ENCODE measurements around the gene NFATC2.

The NFATC2 gene

DNA sequence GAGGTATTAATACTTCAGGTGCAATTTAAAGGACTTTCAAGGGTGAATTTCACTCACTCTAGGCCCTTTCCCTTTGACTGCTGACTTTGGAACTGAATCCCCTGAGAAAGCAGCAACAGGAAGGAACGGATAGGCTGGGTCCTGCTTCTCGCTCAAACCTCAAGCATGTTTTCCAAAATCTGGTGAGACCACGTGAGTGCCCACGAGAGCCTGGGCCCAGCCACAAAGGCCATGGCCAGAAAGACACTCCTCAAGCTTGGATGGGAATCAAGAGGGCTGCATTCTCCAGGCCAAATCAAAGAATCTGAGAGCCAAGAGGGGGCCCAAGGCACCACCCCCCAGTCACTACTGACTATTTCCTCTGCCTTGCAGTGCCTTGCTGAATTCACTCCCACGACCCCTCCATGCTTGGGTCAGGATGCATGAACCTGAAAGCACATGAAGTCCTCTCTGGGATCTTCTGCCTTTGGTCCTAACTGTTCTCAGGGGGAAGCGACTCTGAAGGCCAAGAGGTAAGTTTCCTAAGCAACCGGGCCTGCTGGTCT lies 146.1 kb downstream of the NFATC2 start:
- H3K4me1 ChIP-seq (ENCODE audit: control insufficient read depth, insufficient read depth, low read length): no peaks in the 10 kb centered on the region
- no peaks in the 10 kb centered on the region for H3K36me3 ChIP-seq (ENCODE audit: control insufficient read depth in 2 of 2, insufficient read depth in 1 of 2, low read length in 2 of 2)
- no peaks in the 10 kb centered on the region for H3K9me3 ChIP-seq (ENCODE audit: control insufficient read depth, insufficient read depth, low read depth, low read length)
- ChIA-PET POLR2A (no interaction called here), CTCF (interaction anchor here (0.9 to 1.4 kb wide), 2 partner anchors 9 to 11 kb away, joined by 3 to 7 read pairs; no protein-coding TSS in a partner anchor)
- no peak overlapping the region for H3K4me3 ChIP-seq (ENCODE audit: low read depth, low read length)
- no peak overlapping the region for H3K27ac ChIP-seq (ENCODE audit: extremely low read depth, low read depth, low read length)
- TF ChIP-seq ZNF138 (tag by site-specific recombination; IDR thresholded peaks at IDR 0.05; ENCODE audit: borderline replicate concordance): no peak
- no peak for TF ChIP-seq HOXC10 (CRISPR knock-in tag; IDR thresholded peaks at IDR 0.05)
- TF ChIP-seq ZNF623 (tag by site-specific recombination; IDR thresholded peaks at IDR 0.05): no peak
- TF ChIP-seq SP3 (tag by site-specific recombination; IDR thresholded peaks at IDR 0.05): no peak
- TF ChIP-seq ZNF529 (tag by site-specific recombination; IDR thresholded peaks at IDR 0.05; ENCODE audit: insufficient replicate concordance): no peak
- TF ChIP-seq ZNF155 (tag by site-specific recombination; IDR thresholded peaks at IDR 0.05): no peak
- TF ChIP-seq ZNF133 (tag by site-specific recombination; IDR thresholded peaks at IDR 0.05): no peak
- no peak for TF ChIP-seq ZNF510 (tag by site-specific recombination; IDR thresholded peaks at IDR 0.05; ENCODE audit: insufficient replicate concordance)
- TF ChIP-seq, protein P1, sequence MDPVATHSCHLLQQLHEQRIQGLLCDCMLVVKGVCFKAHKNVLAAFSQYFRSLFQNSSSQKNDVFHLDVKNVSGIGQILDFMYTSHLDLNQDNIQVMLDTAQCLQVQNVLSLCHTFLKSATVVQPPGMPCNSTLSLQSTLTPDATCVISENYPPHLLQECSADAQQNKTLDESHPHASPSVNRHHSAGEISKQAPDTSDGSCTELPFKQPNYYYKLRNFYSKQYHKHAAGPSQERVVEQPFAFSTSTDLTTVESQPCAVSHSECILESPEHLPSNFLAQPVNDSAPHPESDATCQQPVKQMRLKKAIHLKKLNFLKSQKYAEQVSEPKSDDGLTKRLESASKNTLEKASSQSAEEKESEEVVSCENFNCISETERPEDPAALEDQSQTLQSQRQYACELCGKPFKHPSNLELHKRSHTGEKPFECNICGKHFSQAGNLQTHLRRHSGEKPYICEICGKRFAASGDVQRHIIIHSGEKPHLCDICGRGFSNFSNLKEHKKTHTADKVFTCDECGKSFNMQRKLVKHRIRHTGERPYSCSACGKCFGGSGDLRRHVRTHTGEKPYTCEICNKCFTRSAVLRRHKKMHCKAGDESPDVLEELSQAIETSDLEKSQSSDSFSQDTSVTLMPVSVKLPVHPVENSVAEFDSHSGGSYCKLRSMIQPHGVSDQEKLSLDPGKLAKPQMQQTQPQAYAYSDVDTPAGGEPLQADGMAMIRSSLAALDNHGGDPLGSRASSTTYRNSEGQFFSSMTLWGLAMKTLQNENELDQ (tag by site-specific recombination; IDR thresholded peaks at IDR 0.05; ENCODE audit: low read depth): no peak
- TF ChIP-seq, protein P2, sequence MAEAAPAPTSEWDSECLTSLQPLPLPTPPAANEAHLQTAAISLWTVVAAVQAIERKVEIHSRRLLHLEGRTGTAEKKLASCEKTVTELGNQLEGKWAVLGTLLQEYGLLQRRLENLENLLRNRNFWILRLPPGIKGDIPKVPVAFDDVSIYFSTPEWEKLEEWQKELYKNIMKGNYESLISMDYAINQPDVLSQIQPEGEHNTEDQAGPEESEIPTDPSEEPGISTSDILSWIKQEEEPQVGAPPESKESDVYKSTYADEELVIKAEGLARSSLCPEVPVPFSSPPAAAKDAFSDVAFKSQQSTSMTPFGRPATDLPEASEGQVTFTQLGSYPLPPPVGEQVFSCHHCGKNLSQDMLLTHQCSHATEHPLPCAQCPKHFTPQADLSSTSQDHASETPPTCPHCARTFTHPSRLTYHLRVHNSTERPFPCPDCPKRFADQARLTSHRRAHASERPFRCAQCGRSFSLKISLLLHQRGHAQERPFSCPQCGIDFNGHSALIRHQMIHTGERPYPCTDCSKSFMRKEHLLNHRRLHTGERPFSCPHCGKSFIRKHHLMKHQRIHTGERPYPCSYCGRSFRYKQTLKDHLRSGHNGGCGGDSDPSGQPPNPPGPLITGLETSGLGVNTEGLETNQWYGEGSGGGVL (tag by site-specific recombination; IDR thresholded peaks at IDR 0.05): no peak
- TF ChIP-seq OSR2 (tag by site-specific recombination; IDR thresholded peaks at IDR 0.05): no peak
- TF ChIP-seq ZNF324 (tag by site-specific recombination; IDR thresholded peaks at IDR 0.05): no peak
- TF ChIP-seq ZNF558 (tag by site-specific recombination; IDR thresholded peaks at IDR 0.05): no peak
- TF ChIP-seq ZNF350 (tag by site-specific recombination; IDR thresholded peaks at IDR 0.05): no peak
- no peak for TF ChIP-seq MYNN (tag by site-specific recombination; IDR thresholded peaks at IDR 0.05; ENCODE audit: borderline replicate concordance)
- TF ChIP-seq ATF2 (tag by site-specific recombination; IDR thresholded peaks at IDR 0.05; ENCODE audit: low read depth): no peak
- TF ChIP-seq CTCF (tag by site-specific recombination; IDR thresholded peaks at IDR 0.05): no peak
- no peak for TF ChIP-seq ZNF174 (tag by site-specific recombination; IDR thresholded peaks at IDR 0.05)

DNA sequence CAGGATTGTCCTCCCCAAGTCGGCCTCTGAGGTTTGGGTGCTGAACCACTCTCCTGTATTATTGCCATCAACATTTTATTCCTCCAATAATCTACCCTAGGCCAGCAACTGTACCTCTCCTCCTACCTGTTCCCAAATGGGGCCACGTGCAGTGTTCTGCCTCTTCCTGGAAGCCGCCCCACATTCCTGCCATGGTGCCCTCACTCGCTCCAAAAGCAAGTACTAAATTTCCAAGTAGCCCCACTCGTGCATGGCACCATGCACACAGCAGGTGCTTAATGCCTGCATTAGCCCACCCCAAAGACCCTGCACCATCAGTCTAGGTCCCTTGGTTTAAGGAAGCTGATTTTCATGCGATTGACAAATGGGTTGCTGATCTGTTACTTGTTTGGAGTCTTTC lies 147.8 kb downstream of the NFATC2 start:
- TF ChIP-seq ZNF169 (tag by site-specific recombination; IDR thresholded peaks at IDR 0.05) (no peak), BCL11A (tag by site-specific recombination; IDR thresholded peaks at IDR 0.05; ENCODE audit: low read depth) (no peak)
- TF ChIP-seq, protein P3, sequence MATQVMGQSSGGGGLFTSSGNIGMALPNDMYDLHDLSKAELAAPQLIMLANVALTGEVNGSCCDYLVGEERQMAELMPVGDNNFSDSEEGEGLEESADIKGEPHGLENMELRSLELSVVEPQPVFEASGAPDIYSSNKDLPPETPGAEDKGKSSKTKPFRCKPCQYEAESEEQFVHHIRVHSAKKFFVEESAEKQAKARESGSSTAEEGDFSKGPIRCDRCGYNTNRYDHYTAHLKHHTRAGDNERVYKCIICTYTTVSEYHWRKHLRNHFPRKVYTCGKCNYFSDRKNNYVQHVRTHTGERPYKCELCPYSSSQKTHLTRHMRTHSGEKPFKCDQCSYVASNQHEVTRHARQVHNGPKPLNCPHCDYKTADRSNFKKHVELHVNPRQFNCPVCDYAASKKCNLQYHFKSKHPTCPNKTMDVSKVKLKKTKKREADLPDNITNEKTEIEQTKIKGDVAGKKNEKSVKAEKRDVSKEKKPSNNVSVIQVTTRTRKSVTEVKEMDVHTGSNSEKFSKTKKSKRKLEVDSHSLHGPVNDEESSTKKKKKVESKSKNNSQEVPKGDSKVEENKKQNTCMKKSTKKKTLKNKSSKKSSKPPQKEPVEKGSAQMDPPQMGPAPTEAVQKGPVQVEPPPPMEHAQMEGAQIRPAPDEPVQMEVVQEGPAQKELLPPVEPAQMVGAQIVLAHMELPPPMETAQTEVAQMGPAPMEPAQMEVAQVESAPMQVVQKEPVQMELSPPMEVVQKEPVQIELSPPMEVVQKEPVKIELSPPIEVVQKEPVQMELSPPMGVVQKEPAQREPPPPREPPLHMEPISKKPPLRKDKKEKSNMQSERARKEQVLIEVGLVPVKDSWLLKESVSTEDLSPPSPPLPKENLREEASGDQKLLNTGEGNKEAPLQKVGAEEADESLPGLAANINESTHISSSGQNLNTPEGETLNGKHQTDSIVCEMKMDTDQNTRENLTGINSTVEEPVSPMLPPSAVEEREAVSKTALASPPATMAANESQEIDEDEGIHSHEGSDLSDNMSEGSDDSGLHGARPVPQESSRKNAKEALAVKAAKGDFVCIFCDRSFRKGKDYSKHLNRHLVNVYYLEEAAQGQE (tag by site-specific recombination; IDR thresholded peaks at IDR 0.05): no peak
- Histone ChIP-seq H3K4me1 (ENCODE audit: control insufficient read depth, insufficient read depth, low read length) (no peaks in the 10 kb centered on the region), H3K9me3 (ENCODE audit: control insufficient read depth, insufficient read depth, low read depth, low read length) (no peaks in the 10 kb centered on the region), H3K4me3 (ENCODE audit: low read depth, low read length) (no peak overlapping the region), H3K36me3 (ENCODE audit: control insufficient read depth in 2 of 2, insufficient read depth in 1 of 2, low read length in 2 of 2) (no peaks in the 10 kb centered on the region), H3K27ac (ENCODE audit: extremely low read depth, low read depth, low read length) (no peak overlapping the region)
- ChIA-PET CTCF (no interaction called here), POLR2A (no interaction called here)

All from HEK293 (cell line).